SK-N-SH treated with all-trans-retinoic acid at 6 μM for 48 hours (cell line): Measurements from ENCODE around the gene EPN1.

Source experiments
- GLIS3 ChIP-seq: fragments of 250-450 bp; sonication (Bioruptor Pico); IDR thresholded peaks from 2 replicates; pipeline ENCODE4 v1.5.0; 2020; ENCODE audit warnings: mild to moderate bottlenecking, moderate library complexity
- RARB ChIP-seq: fragments of 250-450 bp; sonication (Bioruptor Pico); IDR thresholded peaks from 2 replicates; pipeline ENCODE4 v1.8.0; 2021; ENCODE audit warnings: mild to moderate bottlenecking, moderate library complexity
- TCF4 ChIP-seq: fragments of 250-450 bp; sonication (Bioruptor Pico); IDR thresholded peaks from 2 replicates; pipeline ENCODE4 v1.8.0; 2021; ENCODE audit warnings: mild to moderate bottlenecking, moderate library complexity, borderline replicate concordance
- TOX ChIP-seq: fragments of 250-450 bp; sonication (Bioruptor Pico); IDR thresholded peaks from 2 replicates; pipeline ENCODE4 v1.8.0; 2021; ENCODE audit warnings: mild to moderate bottlenecking, moderate library complexity, borderline replicate concordance
- ZFP30 ChIP-seq: fragments of 450-650 bp; formaldehyde crosslinking; IDR thresholded peaks from 2 replicates; pipeline ENCODE4 v1.5.0; 2022; ENCODE audit warnings: mild to moderate bottlenecking, moderate library complexity
- ZNF565 ChIP-seq: fragments of 450-650 bp; formaldehyde crosslinking; conservative IDR thresholded peaks from 2 replicates; pipeline ENCODE4 v1.5.0; 2020; ENCODE audit warnings: low read depth, mild to moderate bottlenecking, moderate library complexity
- ZNF70 ChIP-seq: fragments of 450-650 bp; formaldehyde crosslinking; IDR thresholded peaks from 2 replicates; pipeline ENCODE4 v1.5.0; 2020; ENCODE audit warnings: mild to moderate bottlenecking, moderate library complexity
- TF ChIP-seq, protein P1 (sequence below): fragments of 250-450 bp; sonication (Bioruptor Pico); IDR thresholded peaks from 2 replicates; pipeline ENCODE4 v1.5.0; 2020; ENCODE audit warnings: mild to moderate bottlenecking, moderate library complexity

DNA sequence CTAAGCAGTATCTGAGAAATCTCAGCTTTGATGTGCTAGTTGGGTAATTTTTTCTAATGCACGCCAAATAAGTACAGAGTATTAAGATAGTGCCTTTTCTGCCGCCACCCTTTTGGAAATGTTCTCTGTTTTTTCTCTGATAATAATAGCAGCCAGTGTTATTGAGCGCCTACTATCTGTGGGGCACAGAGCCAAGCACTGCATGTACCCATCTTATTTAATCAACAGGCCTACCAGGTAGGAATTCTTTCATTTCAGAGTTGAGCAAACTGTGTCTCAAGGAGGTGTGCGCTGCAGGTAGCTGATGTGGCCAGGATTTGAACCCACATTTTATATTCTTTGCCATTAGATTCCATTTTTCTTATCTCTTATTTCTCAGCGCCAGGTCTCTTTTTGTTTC is 1.4 kb downstream of the EPN1 start:
- no peak for TF ChIP-seq ZFP30 (CRISPR knock-in tag)
- TF ChIP-seq ZNF565 (CRISPR knock-in tag): no peak
- TF ChIP-seq TCF4 (CRISPR knock-in tag): no peak
- TF ChIP-seq ZNF70 (CRISPR knock-in tag): no peak
- no peak for TF ChIP-seq GLIS3 (CRISPR knock-in tag)
- no peak for TF ChIP-seq TOX (CRISPR knock-in tag)
- TF ChIP-seq, protein P1, sequence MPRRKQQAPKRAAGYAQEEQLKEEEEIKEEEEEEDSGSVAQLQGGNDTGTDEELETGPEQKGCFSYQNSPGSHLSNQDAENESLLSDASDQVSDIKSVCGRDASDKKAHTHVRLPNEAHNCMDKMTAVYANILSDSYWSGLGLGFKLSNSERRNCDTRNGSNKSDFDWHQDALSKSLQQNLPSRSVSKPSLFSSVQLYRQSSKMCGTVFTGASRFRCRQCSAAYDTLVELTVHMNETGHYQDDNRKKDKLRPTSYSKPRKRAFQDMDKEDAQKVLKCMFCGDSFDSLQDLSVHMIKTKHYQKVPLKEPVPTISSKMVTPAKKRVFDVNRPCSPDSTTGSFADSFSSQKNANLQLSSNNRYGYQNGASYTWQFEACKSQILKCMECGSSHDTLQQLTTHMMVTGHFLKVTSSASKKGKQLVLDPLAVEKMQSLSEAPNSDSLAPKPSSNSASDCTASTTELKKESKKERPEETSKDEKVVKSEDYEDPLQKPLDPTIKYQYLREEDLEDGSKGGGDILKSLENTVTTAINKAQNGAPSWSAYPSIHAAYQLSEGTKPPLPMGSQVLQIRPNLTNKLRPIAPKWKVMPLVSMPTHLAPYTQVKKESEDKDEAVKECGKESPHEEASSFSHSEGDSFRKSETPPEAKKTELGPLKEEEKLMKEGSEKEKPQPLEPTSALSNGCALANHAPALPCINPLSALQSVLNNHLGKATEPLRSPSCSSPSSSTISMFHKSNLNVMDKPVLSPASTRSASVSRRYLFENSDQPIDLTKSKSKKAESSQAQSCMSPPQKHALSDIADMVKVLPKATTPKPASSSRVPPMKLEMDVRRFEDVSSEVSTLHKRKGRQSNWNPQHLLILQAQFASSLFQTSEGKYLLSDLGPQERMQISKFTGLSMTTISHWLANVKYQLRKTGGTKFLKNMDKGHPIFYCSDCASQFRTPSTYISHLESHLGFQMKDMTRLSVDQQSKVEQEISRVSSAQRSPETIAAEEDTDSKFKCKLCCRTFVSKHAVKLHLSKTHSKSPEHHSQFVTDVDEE: no peak
- TF ChIP-seq RARB: no peak
